Spleen (tissue), 11 donors: ENCODE measurements around the gene ATG16L1. TPM values are rescaled to one million over a fixed set of nuclear protein-coding genes. Genes with fewer than 3 reads are reported as not detected.

Source experiments
- DNase-seq: peaks from one replicate; pipeline ENCODE4 v3.0.0-alpha.2; 2020
- H3K27ac ChIP-seq, 8 donors: fragments of 200-600 bp; sonication (generic) in 7 of 8; 1 replicate in 4 of 8; 2 replicates in 4 of 8; pipeline versions ENCODE4 v1.5.0 to v1.8.0; 2016 to 2021; ENCODE audit warnings: inconsistent platforms in 4 of 8, mild to moderate bottlenecking in 4 of 8, moderate library complexity in 1 of 8
- H3K27me3 ChIP-seq, 7 donors: fragments of 200-600 bp; sonication (generic) in 6 of 7; replicated peaks in 1 of 7; 1 replicate in 4 of 7; 2 replicates in 3 of 7; pipeline versions ENCODE4 v1.5.0 to v1.8.0; 2016 to 2021; ENCODE audit warnings: inconsistent platforms in 3 of 7, mild to moderate bottlenecking in 1 of 7
- H3K36me3 ChIP-seq, 6 donors: fragments of 200-600 bp; sonication (generic) in 5 of 6; 1 replicate in 4 of 6; 2 replicates in 2 of 6; pipeline versions ENCODE4 v1.5.0 to v1.8.0; 2016 to 2021; ENCODE audit warnings: inconsistent platforms in 2 of 6
- H3K4me1 ChIP-seq, 6 donors: fragments of 200-600 bp; sonication (generic) in 5 of 6; 1 replicate in 3 of 6; 2 replicates in 3 of 6; pipeline versions ENCODE4 v1.5.0 to v1.8.0; 2016 to 2021; ENCODE audit warnings: inconsistent platforms in 3 of 6
- H3K4me3 ChIP-seq, 8 donors: fragments of 200-600 bp; sonication (generic) in 7 of 8; 1 replicate in 4 of 8; 2 replicates in 4 of 8; pipeline versions ENCODE4 v1.5.0 to v1.8.0; 2016 to 2021; ENCODE audit warnings: inconsistent platforms in 4 of 8, mild to moderate bottlenecking in 4 of 8, moderate library complexity in 2 of 8
- H3K9me3 ChIP-seq, 8 donors: fragments of 200-600 bp; sonication (generic) in 7 of 8; 1 replicate in 4 of 8; 2 replicates in 4 of 8; pipeline versions ENCODE4 v1.5.0 to v1.8.0; 2016 to 2021; ENCODE audit warnings: inconsistent platforms in 4 of 8
- CTCF ChIP-seq, 11 experiments: fragments of 200-600 bp in 7 of 11; fragments of 450-650 bp in 4 of 11; sonication (generic) in 4 of 11; IDR thresholded peaks in 8 of 11; conservative IDR thresholded peaks in 3 of 11; 1 replicate in 7 of 11; 2 replicates in 4 of 11; pipeline versions ENCODE4 v1.4.0 to v1.8.0; 2016 to 2021; ENCODE audit warnings: antibody characterized with exemption in 11 of 11, inconsistent platforms in 4 of 11, mild to moderate bottlenecking in 1 of 11
- POLR2A ChIP-seq, 3 donors: fragments of 450-650 bp; IDR thresholded peaks; one replicate each; pipeline ENCODE4 v1.5.1; 2017; ENCODE audit warnings: antibody characterized with exemption in 3 of 3, mild to moderate bottlenecking in 1 of 3
- POLR2AphosphoS5 ChIP-seq, 3 donors: sonication (generic); formaldehyde crosslinking; IDR thresholded peaks; one replicate each; pipeline ENCODE4 v1.5.1; 2017; ENCODE audit warnings: antibody characterized with exemption in 3 of 3
- WGBS, 5 donors: extraction: QIAGEN DNeasy Blood & Tissue Kit in 3 of 5; methylation state at CpG; one replicate each; pipeline versions ENCODE4 v1.1.5 to v1.1.7; 2013 to 2018; 5-methylcytosine and 5-hydroxymethylcytosine counted together
- intact Hi-C: fragments of 100-400 bp; cut with DNase I; formaldehyde crosslinking; loops from one replicate; pipeline ENCODE4 v1.15.0; 2023; ENCODE audit warnings: low total_unique reads
- polyA plus RNA-seq, 3 donors: library from polyadenylated mRNA; stranded (reverse); fragments of 200-250 nt; gene quantifications; one replicate each; pipeline ENCODE4 v1.2.1, GENCODE V29; 2013
- total RNA-seq, 7 donors: library from RNA; depleted of rRNA in 3 of 7; stranded (reverse); fragments of >200 nt in 3 of 7; fragmentation: NEBNext Ultra II Directional in 4 of 7; extraction: Animal tissue kit (Norgen Biotek cat#: 25700) in 4 of 7; gene quantifications; one replicate each; pipeline versions ENCODE4 v1.1.0 to v1.2.1, GENCODE V29; 2016 to 2021
- donor health status: healthy with polysubstance abuse.
- donor health status: DM: no; HTN: no; CAD: no; lungs with moderate emphysema.
- donor health status: DM: no; HTN: no; CAD: no.
- donor health status: Bipolar disorder and iron deficiency.
- donor health status: healthy.
- donor health status: DM: no; HTN: no; CAD: no.
- donor health status: DM: yes; HTN: yes; CAD: no.

Gene ATG16L1
- total and polyA plus RNA-seq, 10 donors = 12.0 to 45.8 (median 32.3) TPM

GRCh38 chr2:233288663-233289062, 37.2 kb downstream of the ATG16L1 start:
- Histone ChIP-seq H3K9me3 (no peaks in the 10 kb centered on the region), H3K27me3 (no peaks in the 10 kb centered on the region), H3K4me3 (no peak overlapping the region), H3K36me3 (peaks cover 17 to 100% (median 92%) of the 10 kb centered on the region in 6 donors), H3K27ac (no peak overlapping the region), H3K4me1 (no peaks in the 10 kb centered on the region)
- TF ChIP-seq POLR2A (IDR thresholded peaks at IDR 0.05) (no peak), POLR2AphosphoS5 (IDR thresholded peaks at IDR 0.05) (no peak), CTCF (IDR thresholded peaks at IDR 0.05 in 8 of 11, conservative IDR thresholded peaks at IDR 0.05 in 3 of 11) (no peak)
- WGBS, 5 donors = 83 to 92% (median 90%) methylated on average over 5 of the region's 5 CpGs
- intact Hi-C loops = loop anchor here (10.0 kb wide), 1 partner anchor 156 kb away; no protein-coding TSS in a partner anchor
- no peak for DNase-seq

DNA sequence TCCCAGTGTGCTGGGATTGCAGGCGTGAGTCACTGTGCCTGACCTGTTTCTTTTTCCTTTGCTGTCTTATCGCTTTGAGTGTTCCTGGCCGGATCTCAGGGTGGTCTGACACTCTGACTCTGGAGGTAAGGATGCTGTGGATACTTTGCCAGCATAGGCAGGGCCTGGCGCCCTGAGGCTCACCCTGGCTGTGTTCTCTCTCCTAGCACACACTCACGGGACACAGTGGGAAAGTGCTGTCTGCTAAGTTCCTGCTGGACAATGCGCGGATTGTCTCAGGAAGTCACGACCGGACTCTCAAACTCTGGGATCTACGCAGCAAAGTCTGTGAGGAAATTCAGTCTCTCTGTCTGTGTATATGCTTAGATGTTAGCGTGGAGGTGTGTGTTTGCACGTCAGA, 38.2 kb downstream of the ATG16L1 start:
- H3K27me3 ChIP-seq = no peaks in the 10 kb centered on the region
- intact Hi-C loops = loop anchor here (10.0 kb wide), 1 partner anchor 155 kb away; no protein-coding TSS in a partner anchor
- no peak for TF ChIP-seq POLR2AphosphoS5 (IDR thresholded peaks at IDR 0.05)
- no peak for TF ChIP-seq POLR2A (IDR thresholded peaks at IDR 0.05)
- no peak for TF ChIP-seq CTCF (IDR thresholded peaks at IDR 0.05 in 8 of 11, conservative IDR thresholded peaks at IDR 0.05 in 3 of 11)
- H3K4me1 ChIP-seq = no peaks in the 10 kb centered on the region
- H3K9me3 ChIP-seq = no peaks in the 10 kb centered on the region
- no peak overlapping the region for H3K4me3 ChIP-seq
- H3K27ac ChIP-seq = no peak overlapping the region
- WGBS, 5 donors = 93 to 95% (median 95%) methylated on average over 9 to 12 of the region's 12 CpGs
- peaks cover 17 to 100% (median 92%) of the 10 kb centered on the region in 6 donors for H3K36me3 ChIP-seq
- no peak for DNase-seq

DNA sequence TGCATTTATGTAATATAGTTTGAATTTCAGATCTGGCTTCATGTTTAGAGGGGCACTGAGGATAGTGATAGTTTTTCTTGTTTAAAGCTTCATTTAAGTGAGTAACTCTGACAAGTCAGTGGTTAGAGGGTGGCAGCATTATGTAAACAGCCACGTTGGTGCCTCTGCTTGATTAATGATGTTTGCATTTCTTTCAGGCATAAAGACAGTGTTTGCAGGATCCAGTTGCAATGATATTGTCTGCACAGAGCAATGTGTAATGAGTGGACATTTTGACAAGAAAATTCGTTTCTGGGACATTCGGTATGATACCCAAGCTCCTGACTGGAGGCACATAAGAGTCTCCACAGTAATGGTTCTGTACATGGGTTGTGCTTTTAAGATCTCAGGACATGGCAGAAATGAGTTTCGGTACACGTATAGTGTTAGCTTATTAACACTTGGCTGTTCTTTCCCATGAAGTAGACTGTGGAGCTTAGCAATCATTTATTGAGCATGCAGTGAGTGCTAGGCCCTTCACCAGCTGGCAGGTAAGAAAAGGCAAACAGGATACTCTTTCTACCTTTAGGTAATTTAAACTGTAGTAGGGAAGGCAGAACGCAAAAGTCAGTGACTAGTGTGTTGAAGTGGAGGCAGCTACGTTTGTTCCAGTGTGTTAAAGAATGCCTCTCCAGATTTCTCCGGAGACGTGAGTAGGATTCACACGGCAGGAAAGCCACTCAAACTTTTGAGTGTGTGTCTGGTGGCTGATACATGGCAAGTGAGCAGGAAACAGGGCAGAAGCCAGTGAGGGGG, 38.8 kb downstream of the ATG16L1 start:
- intact Hi-C loops = no loop called here
- TF ChIP-seq POLR2AphosphoS5 (IDR thresholded peaks at IDR 0.05) = no peak
- no peak for TF ChIP-seq CTCF (IDR thresholded peaks at IDR 0.05 in 8 of 11, conservative IDR thresholded peaks at IDR 0.05 in 3 of 11)
- TF ChIP-seq POLR2A (IDR thresholded peaks at IDR 0.05) = no peak
- Histone ChIP-seq H3K4me3 (no peak overlapping the region), H3K27me3 (no peaks in the 10 kb centered on the region), H3K9me3 (no peaks in the 10 kb centered on the region), H3K27ac (no peak overlapping the region), H3K4me1 (no peaks in the 10 kb centered on the region), H3K36me3 (peaks cover 17 to 100% (median 92%) of the 10 kb centered on the region in 6 donors)
- WGBS, 5 donors = 88 to 95% (median 94%) methylated on average over 10 of the region's 10 CpGs
- DNase-seq = no peak

DNA sequence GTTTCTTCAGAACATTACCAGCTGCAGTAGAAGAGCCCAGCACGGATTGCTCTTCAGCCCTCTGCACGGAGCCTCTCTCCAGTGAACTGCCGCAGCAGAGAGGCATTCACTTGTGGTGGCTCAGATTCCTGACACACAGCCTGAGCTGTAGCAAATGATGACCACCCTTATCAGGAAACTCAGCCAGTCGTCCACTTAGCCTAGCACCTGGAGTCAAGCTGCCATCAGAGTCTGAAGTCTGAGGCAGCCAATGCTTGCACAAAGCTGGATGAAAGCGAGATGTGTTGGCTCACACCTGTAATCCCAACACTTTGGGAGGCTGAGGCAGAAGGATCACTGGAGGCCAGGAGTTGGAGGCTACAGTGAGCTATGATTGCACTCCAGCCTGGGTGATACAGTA, 44.4 kb downstream of the ATG16L1 start:
- intact Hi-C loops = no loop called here
- TF ChIP-seq CTCF (IDR thresholded peaks at IDR 0.05 in 8 of 11, conservative IDR thresholded peaks at IDR 0.05 in 3 of 11) (no peak), POLR2A (IDR thresholded peaks at IDR 0.05) (no peak), POLR2AphosphoS5 (IDR thresholded peaks at IDR 0.05) (no peak)
- H3K27ac ChIP-seq = no peak overlapping the region
- H3K9me3 ChIP-seq = no peaks in the 10 kb centered on the region
- no peaks in the 10 kb centered on the region for H3K27me3 ChIP-seq
- DNase-seq = no peak
- peaks cover 9 to 61% (median 54%) of the 10 kb centered on the region in 6 donors for H3K36me3 ChIP-seq
- H3K4me3 ChIP-seq = no peak overlapping the region
- H3K4me1 ChIP-seq = no peaks in the 10 kb centered on the region
- 83 to 97% (median 89%) methylated on average over 5 of the region's 5 CpGs for WGBS, 5 donors
